Stimulated activated CD8-positive, alpha-beta memory T cell treated with anti-CD3 and anti-CD28 coated beads, Interleukin-4, amount 100 ng/mL, for 1 hour (primary cell): ENCODE measurements around the gene RBM4B.
A peak's percentile ranks its signal among the peaks of the same experiment; 100 is the strongest.
"Not testable (repeated sequence)": the region's sequence is repeated elsewhere in the genome, so short reads cannot be mapped to it uniquely, and the experiment has no call there.

Experiments used
- DNase-seq, 2 donors: peaks; one replicate each; pipeline ENCODE4 v3.0.0-alpha.2; 2020; ENCODE audit warnings: low read depth in 2 of 2, low spot score in 1 of 2

RBM4B gene

DNA sequence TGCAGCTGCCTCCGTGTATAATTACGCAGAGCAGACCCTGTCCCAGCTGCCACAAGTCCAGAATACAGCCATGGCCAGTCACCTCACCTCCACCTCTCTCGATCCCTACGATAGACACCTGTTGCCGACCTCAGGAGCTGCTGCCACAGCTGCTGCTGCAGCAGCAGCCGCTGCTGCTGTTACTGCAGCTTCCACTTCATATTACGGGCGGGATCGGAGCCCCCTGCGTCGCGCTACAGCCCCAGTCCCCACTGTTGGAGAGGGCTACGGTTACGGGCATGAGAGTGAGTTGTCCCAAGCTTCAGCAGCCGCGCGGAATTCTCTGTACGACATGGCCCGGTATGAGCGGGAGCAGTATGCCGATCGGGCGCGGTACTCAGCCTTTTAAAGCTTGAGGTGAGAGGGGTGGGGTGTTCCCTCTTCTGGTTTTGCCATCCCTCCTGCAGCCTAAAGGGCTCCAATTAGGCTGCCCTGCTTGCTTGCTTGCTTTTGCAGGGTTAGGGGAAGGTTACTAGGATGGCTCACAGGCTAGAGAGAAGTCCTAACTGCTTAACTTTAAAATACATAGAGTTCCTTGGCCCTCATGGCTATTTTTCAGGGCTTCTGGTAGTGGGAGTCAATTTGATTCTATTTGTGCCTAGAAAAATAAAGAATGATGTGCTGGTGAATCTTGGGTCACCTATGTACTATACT, 33.8 kb downstream of the RBM4B start:
- no peak for DNase-seq

DNA sequence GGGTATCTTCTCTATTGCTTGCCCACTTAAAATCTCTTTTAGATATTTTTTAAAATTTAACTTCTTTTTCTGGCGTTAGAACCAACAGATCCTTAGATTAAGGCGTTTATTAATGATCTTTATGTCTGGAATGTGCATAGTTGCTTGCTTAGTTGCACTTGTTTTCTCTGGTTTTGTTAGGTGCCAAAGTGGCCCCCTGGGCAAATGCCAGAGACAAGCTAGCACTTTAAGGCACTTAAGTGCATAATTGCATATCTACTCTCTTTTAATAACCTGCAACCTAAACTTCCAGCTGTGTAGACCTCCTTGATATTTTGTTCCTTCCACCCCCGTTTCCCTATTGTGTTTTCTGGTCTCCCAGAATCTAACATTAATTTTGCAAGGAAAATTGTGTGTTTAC, 35.9 kb downstream of the RBM4B start:
- no peak for DNase-seq

DNA sequence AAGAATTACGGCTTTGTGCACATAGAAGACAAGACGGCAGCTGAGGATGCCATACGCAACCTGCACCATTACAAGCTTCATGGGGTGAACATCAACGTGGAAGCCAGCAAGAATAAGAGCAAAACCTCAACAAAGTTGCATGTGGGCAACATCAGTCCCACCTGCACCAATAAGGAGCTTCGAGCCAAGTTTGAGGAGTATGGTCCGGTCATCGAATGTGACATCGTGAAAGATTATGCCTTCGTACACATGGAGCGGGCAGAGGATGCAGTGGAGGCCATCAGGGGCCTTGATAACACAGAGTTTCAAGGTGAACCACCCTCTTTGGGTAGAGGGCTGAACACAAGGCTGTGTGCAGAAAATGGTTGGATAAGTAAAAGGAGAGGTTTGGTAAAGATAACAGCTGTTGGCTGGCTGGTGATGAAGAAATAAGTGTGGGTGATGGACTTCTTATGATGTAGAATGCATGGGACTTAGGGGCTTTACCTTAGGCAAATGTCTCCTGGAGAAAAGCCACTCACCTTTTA, 37.8 kb downstream of the RBM4B start:
- not testable (repeated sequence) for DNase-seq

DNA sequence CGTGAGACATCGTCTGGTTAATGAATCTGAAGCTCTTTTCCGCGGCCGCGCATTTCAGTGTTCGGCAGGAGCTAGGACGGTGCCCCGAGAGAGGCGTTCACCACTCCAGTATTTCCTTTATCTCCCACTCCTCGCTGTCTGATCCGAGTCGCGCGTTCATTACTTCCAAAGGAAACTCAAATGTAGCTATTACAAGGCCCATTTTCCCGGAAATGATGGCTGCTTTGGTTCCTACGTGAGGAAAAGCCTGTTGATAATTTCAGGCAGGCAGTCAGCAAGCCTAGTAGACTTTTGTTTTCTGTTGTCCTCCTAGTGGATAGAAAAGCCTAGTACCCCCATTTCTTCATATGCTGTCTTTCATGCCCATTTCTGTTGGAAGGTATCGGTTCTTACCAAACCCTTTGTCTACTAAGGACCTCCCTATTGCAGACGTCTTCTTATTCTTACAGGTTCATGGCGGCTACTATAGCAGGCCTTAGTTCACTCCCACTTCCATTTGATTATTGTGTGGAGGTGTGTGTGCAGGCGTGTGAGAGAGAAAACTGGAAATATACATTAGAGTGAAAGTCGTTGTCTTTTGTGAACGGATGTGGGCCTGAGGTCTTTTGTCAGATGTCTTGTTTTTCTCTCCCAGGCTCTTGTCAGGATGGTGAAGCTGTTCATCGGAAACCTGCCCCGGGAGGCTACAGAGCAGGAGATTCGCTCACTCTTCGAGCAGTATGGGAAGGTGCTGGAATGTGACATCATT, 38.4 kb downstream of the RBM4B start:
- no peak for DNase-seq

DNA sequence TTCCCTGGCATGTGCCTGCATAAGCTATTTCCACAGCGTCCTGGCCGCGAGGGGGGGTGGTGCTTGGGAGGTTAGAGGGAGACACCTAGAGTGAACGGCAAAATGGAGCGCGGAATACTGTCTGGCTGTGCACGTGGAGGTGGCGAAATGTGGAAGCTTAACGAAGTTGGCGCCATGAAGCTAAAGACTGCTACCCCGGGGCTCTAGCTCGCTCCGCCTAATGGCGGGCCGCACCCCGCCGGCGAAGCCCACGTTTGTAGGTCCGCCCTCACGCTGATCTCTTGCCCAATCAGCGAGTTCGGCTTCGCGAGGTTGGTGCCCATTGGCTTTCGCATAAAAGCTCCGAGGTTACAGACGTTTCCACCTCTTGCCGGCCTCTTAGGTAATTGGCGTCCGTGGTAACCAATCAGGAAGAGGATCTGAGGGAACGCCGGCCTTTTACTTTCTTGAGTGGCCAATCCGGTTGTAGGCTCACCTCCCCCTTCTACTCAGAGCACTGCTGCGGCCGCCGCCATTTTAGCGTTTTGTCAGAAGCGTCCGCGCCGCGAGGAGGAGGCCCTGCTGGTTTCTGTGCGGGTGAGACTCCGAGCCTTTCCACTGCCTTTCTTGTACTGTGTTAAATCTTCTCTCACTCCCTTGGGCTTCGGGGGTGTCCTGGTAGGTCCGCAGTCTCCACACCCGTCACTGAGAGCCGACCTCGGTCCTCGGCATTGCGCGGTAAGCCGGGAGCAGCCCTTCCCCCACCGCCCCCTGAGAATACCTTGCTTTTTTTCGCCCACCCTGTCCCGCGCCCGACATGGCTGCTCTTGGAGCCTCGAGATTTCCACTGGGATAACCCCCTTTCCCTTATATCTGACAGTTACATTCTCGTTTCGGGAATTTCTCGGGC, 39.3 kb downstream of the RBM4B start, which contains the start of gene RBM4:
RBM4 (plus strand) TSS at position 527 of the 889 bp plus-strand sequence. CDS start 1,009 bp downstream, outside the sequence.
- DNase-seq = peak; percentile 87 to 93

DNA sequence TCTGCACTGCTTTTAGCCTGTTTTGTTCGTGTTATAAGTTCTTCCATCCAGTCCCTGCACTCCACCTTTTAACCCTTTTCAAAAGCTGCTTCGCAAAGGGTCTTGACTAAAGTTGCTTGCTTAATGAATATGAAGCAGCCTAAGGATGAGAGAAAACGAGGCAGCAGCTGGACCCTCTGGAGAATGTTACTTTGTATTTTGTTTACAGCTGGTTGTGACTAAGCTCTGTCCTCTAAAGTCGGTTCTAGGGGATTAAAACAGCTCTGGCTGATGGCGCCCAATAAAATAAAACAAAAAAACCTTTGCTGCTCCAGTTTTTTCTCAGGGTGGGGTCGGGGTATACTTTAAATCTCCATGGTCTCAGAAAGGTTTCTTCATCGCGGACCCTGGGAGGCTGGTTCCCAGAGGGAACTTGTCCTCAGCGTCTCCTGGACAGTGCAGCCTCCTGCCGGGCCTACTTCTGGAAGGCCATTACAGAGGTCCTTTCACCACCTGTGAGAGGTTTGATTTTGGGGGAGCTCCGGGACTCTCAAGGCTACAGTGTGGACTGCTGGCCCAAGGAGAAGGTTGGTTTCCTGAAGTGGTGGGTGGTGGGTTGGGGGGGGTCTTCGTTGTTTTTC, 40.0 kb downstream of the RBM4B start:
- no peak for DNase-seq

DNA sequence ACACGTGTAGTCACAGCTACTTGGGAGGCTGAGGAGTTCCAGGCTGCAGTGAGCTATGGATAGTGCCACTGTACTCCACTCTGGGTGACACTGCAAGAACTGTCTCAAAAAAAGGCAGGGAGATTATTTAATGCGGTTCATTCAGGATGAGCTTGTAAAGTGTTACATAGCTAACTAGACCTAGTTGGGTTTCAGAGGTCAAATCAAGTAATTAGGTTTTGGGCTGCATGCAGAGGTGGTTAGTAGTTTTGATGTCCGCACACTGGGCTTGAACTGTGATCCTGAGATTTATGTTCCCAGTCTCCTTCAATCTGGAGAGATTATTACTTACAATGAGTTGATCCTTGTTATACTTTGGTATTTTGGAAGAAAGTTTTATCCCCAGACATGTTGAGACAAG, 41.3 kb downstream of the RBM4B start:
- no peak for DNase-seq

DNA sequence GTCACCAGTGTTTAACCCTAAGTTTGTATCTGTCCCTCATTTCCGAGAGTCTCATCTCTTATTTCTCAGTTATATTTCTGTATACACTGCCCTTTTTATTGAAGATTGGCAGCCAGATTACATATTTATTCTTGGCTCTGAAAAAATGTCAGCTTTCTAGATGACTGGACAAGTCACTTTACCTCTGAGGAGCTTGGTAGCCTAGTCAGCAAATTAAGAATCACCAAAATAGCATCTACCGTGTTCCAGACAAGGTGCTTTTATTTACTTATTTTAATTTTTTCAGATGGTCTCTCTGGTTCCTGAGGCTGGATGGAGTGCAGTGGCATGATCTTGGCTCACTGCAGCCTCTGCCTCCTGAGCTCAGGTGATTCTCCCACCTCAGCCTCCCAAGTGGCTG, 44.7 kb downstream of the RBM4B start:
- DNase-seq = no peak

DNA sequence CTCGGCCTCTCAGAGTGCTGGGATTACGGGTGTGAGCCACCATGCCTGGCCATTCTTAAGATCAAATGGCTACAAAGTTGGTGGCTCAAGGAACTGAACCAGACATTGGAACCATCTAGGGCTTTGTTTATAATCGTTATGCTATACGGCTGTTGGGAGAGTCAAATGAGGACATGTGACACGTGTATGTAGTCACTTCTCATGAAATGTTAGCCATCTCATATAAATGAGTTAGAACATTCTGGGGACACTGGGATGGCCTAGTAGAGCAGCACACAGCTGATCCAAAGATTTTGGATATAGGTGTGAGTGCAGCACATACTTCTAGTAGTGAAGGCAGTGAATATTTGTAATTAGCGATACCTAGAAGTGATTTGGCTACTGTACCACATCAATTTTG, 45.8 kb downstream of the RBM4B start:
- no peak for DNase-seq

DNA sequence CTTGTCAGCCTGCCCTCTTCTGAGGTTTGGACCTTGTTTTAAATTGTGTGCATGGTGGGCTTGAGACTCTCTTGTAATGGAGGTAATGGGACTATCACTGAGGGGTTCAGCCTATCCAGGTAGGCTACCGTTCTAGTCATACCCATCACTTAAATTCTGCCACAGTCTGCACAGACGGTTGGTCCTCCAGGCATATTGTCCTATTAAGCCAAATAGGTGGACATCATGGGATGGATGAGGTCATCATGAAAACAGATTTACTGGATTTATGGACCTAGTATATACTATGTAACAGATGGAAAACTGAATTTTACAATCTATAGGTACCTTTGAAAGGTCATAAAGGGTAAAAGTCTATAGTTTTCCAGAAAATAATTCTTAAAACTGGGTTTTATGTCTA, 48.3 kb downstream of the RBM4B start:
- DNase-seq = no peak

DNA sequence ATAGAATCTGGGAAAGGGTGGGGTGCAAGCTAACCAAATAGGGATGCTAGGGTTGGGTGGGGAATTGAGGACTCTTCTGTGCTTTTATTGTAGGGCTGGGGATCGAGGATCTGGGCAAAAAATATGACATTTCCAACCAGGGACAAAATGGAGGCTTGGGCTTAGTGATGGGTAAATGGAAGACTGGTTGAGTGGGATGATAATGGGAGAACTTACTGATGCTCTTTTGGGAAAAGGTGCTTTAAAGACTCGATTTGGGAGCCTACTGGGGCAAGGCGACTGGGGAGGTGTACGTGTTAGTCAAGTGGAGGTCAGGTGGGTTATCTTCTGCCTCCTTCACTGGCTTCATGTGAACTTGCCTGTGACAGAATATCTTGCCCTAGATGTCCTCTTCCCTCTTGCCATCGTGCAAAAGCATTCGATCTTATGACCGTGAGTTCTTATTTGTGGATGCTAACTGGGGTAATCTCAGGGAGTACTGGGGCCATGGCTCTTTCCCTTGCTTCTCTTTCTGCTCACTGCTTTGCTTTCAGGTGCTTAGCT, 49.6 kb downstream of the RBM4B start:
- DNase-seq = no peak

DNA sequence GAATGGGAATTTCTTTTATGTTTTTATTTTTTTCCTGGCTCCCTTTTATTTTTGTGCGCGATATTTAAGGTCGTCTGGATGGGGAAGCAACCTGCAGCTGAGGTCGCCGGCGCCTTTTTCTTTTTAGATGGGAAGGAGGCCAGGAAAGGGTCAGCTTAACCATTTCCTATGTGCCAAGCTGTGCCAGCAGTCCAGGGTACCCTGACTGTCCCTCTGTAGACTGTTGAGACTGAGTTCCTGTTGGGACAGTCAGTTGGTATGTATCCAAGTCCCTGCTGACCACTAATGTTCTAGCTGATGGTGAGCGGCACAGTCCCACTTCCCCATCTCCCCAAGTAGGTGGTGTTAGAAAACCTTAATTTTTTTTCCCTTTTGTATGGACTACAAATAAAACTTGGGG, 50.8 kb downstream of the RBM4B start:
- DNase-seq = no peak

DNA sequence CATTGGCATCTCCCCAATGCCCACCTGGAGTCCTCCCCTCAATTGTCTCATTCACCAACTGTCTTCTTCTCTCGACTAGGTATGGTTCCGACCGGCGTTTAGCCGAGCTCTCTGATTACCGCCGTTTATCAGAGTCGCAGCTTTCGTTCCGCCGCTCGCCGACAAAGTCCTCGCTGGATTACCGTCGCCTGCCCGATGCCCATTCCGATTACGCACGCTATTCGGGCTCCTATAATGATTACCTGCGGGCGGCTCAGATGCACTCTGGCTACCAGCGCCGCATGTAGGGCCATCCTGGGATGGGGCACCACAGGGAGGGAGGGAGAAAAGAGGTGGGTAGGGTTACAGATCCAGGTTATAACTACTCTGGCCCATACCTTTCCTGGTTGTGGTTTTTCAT, 51.3 kb downstream of the RBM4B start:
- no peak for DNase-seq

DNA sequence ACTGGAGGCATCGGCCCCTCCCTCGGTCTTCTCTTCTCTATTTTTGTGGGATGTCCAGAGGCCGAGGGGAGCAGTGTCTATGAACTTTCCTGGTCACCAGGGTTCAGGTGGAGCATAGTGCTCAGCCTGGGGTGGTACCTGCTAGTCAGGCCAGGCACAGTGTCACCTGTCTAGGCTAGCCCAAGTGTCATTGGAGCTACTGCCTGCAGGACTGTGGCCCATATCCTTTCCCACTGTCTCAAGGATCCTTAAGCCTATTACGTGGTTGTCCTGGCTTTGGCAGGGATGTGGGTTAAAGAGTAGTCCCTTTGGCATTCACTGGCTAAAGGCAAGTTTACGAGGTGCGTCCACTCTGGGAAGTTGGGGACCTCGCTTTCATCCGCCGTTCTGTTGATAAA, 51.9 kb downstream of the RBM4B start:
- DNase-seq = no peak

DNA sequence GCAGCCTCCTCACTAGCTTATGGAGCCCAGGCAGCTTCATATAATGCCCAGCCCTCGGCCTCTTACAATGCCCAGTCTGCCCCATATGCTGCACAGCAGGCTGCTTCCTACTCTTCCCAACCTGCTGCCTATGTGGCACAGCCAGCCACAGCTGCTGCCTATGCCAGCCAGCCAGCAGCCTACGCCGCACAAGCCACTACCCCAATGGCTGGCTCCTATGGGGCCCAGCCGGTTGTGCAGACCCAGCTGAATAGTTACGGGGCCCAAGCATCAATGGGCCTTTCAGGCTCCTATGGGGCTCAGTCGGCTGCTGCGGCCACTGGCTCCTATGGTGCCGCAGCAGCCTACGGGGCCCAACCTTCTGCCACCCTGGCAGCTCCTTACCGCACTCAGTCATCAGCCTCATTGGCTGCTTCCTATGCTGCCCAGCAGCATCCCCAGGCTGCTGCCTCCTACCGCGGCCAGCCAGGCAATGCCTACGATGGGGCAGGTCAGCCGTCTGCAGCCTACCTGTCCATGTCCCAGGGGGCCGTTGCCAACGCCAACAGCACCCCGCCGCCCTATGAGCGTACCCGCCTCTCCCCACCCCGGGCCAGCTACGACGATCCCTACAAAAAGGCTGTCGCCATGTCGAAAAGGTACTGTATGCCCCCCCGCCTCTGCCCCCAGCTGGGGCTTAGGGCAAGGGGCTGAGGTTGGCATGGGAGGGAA, 52.5 kb downstream of the RBM4B start:
- no peak for DNase-seq

DNA sequence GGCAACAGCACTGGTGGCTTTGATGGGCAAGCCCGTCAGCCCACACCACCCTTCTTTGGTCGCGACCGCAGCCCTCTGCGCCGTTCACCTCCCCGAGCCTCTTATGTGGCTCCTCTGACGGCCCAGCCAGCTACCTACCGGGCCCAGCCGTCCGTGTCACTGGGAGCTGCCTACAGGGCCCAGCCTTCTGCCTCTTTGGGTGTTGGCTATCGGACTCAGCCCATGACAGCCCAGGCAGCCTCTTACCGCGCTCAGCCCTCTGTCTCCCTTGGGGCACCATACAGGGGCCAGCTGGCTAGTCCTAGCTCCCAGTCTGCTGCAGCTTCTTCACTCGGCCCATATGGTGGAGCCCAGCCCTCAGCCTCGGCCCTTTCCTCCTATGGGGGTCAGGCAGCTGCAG, 53.2 kb downstream of the RBM4B start:
- no peak for DNase-seq

DNA sequence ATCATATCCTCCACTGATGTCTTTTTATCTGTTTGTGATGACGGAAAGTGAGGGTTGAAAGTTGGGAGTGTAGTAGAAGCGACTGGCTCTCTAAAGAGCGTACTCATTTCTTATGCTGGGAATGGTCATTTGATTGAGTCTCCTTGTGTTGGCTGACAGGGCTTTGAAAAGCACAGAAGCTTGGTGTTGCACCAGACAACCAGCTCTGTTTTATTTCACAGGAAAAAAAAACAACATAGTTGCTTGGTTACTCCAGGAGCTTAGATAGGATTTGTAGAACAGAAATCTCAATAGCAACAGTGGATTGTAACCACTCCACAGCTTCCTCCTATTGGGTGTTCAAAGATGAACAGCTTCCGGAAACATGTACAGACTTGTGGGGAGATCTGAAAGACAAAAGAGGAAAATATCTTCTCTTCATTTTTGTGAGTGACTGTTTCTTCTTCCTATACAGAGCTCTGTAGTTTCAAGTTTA, 58.6 kb downstream of the RBM4B start:
- DNase-seq = no peak

DNA sequence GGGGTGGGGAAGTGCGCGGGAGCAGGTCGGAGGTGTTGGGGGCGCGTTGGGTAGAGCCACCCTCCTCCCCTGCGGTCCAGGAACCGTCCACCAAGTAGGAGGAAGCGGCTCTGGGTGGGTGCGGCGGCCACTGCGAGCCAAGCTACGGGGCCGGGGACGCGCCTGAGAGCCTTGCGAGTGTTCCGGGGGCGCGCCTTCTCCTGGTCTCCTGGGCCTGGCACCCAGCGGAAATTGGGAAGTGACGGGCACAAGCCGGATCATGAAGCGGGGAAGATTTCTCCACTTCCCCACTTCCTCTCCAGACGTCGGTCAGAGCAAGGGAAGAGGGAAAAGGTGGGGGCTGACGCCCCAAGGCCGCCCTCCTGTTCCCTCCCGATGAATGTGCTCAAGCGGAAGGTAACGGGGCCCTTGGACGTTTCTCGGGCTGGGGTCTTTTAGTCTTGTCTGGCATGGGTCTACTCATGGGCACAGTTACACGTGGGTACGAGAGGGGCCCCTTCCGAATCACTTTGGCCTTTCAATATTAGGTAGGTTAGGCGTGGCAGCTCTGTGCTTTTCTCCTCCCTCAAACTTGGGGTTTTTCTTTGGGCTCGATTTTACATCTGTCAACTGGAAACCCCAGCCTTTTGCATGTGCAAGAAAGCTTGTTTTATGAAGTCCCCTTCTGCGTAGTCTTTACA, 60.4 kb downstream of the RBM4B start:
- no peak for DNase-seq

DNA sequence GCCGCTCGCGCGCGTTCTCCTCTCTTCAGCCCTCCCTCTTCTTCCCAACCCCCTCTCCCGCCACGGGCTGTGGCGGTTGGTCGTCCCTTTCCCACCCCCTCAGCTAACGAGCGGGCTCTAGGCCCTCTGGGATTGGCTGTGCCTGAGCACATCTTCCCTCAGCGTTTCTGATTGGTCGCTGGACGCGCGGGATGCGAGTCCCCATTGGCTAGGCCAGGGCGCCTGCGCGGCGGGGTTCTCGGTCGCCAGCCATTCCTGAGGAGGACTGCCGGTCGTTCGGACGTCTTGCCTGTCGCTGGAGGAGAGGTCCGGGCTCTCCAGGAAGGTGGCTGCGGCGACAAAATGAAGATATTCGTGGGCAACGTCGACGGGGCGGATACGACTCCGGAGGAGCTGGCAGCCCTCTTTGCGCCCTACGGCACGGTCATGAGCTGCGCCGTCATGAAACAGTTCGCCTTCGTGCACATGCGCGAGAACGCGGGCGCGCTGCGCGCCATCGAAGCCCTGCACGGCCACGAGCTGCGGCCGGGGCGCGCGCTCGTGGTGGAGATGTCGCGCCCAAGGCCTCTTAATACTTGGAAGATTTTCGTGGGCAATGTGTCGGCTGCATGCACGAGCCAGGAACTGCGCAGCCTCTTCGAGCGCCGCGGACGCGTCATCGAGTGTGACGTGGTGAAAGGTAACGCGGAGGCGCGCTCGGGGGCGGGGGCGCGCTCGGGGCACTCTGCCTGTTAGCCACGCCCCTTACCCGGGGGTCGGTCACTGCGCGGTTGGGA, 61.1 kb downstream of the RBM4B start, which contains the start of gene RBM14:
RBM14 (plus strand) TSS at position 252 of the 776 bp plus-strand sequence; CDS start at position 343, 91 bp downstream.
- peak; percentile 92 to 97 for DNase-seq
